ENCODE results near the gene GCFC2. TPM values are rescaled to one million over a fixed set of nuclear protein-coding genes. Genes with fewer than 3 reads are reported as not detected.

The GCFC2 gene
- total and polyA plus RNA-seq, 2 donors from 2014 or later, result 26.7 to 27.3 TPM

DNA sequence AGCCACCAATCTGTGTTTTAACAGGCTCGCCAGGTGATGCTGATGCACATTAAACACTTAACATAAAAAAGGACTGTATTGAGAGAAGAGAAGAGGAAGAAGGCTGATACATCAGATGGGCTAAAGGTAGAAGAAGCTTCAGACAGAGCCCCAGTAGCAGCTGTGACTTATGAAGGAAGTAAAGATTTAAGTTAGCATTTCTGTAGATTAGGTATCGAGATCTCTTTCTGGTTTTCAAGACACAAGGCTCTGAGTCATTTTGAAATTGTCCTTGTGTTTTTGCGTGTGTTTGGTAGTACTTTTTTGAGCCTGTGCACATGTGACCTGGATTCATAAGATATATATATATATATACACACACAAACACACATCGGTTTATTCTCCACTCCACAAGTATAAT lies 40.6 kb upstream of the GCFC2 start:
- TF ChIP-seq, protein P1, sequence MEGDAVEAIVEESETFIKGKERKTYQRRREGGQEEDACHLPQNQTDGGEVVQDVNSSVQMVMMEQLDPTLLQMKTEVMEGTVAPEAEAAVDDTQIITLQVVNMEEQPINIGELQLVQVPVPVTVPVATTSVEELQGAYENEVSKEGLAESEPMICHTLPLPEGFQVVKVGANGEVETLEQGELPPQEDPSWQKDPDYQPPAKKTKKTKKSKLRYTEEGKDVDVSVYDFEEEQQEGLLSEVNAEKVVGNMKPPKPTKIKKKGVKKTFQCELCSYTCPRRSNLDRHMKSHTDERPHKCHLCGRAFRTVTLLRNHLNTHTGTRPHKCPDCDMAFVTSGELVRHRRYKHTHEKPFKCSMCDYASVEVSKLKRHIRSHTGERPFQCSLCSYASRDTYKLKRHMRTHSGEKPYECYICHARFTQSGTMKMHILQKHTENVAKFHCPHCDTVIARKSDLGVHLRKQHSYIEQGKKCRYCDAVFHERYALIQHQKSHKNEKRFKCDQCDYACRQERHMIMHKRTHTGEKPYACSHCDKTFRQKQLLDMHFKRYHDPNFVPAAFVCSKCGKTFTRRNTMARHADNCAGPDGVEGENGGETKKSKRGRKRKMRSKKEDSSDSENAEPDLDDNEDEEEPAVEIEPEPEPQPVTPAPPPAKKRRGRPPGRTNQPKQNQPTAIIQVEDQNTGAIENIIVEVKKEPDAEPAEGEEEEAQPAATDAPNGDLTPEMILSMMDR (IDR thresholded peaks at IDR 0.05; ENCODE audit: borderline replicate concordance, extremely low read depth, insufficient read depth), result no peak
- Histone ChIP-seq H3K9me3 (ENCODE audit: control insufficient read depth in 2 of 3, insufficient read depth in 1 of 3, low read length in 3 of 3) (no peaks in the 10 kb centered on the region), H3K9ac (ENCODE audit: low read length in 3 of 3) (no peak overlapping the region), H3K27ac (ENCODE audit: low read depth in 2 of 2, low read length in 2 of 2) (no peak overlapping the region), H3K4me1 (ENCODE audit: control insufficient read depth in 2 of 3, insufficient read depth in 2 of 3, low read depth in 1 of 3, low read length in 3 of 3) (no peaks in the 10 kb centered on the region), H3K4me3 (ENCODE audit: low read length in 3 of 3) (no peak overlapping the region), H3K36me3 (ENCODE audit: control insufficient read depth in 2 of 3, insufficient read depth in 3 of 3, low read length in 3 of 3) (no peaks in the 10 kb centered on the region), H3K27me3 (ENCODE audit: control insufficient read depth, insufficient read depth, low read length) (no peaks in the 10 kb centered on the region)
- no peak for FAIRE-seq
- DNase-seq, result no peak
- intact Hi-C loops (cut with DNase I), result no loop called here

DNA sequence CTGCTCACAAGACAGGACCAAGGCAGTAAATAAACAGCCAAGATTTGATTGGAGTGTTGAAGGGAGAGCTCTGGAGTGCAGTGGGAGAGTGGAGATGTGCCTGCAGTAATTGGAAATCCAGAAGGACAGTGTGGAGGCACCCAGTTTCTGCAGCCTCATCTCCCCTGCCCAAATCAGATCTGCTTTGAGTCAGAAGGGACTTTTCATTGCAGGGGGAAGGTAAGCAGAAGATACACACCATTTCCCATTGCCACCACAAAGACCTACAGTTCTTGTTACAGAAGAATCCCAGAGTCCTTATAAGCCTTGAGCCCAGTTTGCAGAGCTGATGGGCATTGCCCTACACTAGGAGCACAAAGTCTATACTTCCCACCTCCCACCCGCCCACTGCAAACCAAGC lies 27.2 kb upstream of the GCFC2 start:
- TF ChIP-seq, protein P1 (IDR thresholded peaks at IDR 0.05; ENCODE audit: borderline replicate concordance, extremely low read depth, insufficient read depth), result no peak
- Histone ChIP-seq H3K9me3 (ENCODE audit: control insufficient read depth in 2 of 3, insufficient read depth in 1 of 3, low read length in 3 of 3) (no peaks in the 10 kb centered on the region), H3K9ac (ENCODE audit: low read length in 3 of 3) (no peak overlapping the region), H3K27ac (ENCODE audit: low read depth in 2 of 2, low read length in 2 of 2) (no peak overlapping the region), H3K4me3 (ENCODE audit: low read length in 3 of 3) (no peak overlapping the region), H3K36me3 (ENCODE audit: control insufficient read depth in 2 of 3, insufficient read depth in 3 of 3, low read length in 3 of 3) (no peaks in the 10 kb centered on the region), H3K4me1 (ENCODE audit: control insufficient read depth in 2 of 3, insufficient read depth in 2 of 3, low read depth in 1 of 3, low read length in 3 of 3) (no peaks in the 10 kb centered on the region), H3K27me3 (ENCODE audit: control insufficient read depth, insufficient read depth, low read length) (no peaks in the 10 kb centered on the region)
- intact Hi-C loops (cut with DNase I), result no loop called here
- no peak for DNase-seq
- FAIRE-seq, result no peak

DNA sequence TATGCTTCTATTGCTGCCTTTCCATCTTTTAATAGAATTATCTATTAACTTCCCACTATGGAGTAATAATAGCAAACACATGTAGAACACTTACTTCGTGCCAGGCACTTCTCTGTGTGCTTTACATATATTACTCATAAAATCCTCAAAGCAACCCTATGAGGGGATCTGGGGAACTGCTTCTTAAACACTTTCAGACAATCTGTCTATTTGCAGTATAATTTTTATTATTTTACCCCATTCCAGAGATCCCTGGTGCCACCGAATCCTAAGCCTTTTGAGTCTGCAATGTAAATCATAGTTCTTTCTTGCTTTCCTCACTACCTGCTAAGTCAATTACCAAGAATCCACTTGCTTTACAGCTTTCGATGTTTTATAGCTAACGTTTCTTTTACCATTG lies 25.6 kb upstream of the GCFC2 start:
- DNase-seq, result no peak
- intact Hi-C loops (cut with DNase I), result no loop called here
- TF ChIP-seq, protein P1 (IDR thresholded peaks at IDR 0.05; ENCODE audit: borderline replicate concordance, extremely low read depth, insufficient read depth), result no peak

DNA sequence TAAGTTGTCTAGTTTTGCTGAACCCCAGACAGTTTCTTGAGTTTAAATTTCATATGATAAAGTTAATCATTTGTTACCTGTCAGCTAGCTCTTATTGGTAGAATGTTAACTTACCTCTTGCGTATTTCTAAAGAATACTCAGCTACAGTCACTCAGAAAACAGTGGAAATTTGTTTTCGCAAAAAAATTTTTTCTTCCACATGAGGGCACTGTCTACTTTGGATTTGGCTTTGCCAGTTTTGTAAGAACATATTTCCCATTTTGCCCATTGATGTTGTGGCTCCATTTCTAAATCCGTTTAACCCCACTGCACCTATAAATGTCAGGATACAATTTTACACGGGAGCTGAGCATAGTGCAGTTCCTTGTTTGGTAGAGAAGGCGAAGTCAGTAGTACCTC lies 19.1 kb upstream of the GCFC2 start:
- DNase-seq (peak in 2 of 5 donors; percentile 33 to 46), FAIRE-seq (peak; percentile 94)
- Histone ChIP-seq H3K9ac (ENCODE audit: low read length in 3 of 3) (no peak overlapping the region), H3K27ac (ENCODE audit: low read depth in 2 of 2, low read length in 2 of 2) (no peak overlapping the region), H3K9me3 (ENCODE audit: control insufficient read depth in 2 of 3, insufficient read depth in 1 of 3, low read length in 3 of 3) (no peaks in the 10 kb centered on the region), H3K36me3 (ENCODE audit: control insufficient read depth in 2 of 3, insufficient read depth in 3 of 3, low read length in 3 of 3) (no peaks in the 10 kb centered on the region), H3K4me3 (ENCODE audit: low read length in 3 of 3) (no peak overlapping the region), H3K27me3 (ENCODE audit: control insufficient read depth, insufficient read depth, low read length) (no peaks in the 10 kb centered on the region), H3K4me1 (ENCODE audit: control insufficient read depth in 2 of 3, insufficient read depth in 2 of 3, low read depth in 1 of 3, low read length in 3 of 3) (peaks cover 0 to 4% (median 0%) of the 10 kb centered on the region in 3 donors)
- intact Hi-C loops (cut with DNase I), result no loop called here
- TF ChIP-seq, protein P1 (IDR thresholded peaks at IDR 0.05; ENCODE audit: borderline replicate concordance, extremely low read depth, insufficient read depth), result peak; percentile 14

More for the DNA sequence above, 25.6 kb upstream of the GCFC2 start:
- H3K4me3 ChIP-seq (ENCODE audit: low read length in 3 of 3), result no peak overlapping the region
- no peak for FAIRE-seq
- no peak overlapping the region for H3K9ac ChIP-seq (ENCODE audit: low read length in 3 of 3)
- no peaks in the 10 kb centered on the region for H3K9me3 ChIP-seq (ENCODE audit: control insufficient read depth in 2 of 3, insufficient read depth in 1 of 3, low read length in 3 of 3)
- no peaks in the 10 kb centered on the region for H3K4me1 ChIP-seq (ENCODE audit: control insufficient read depth in 2 of 3, insufficient read depth in 2 of 3, low read depth in 1 of 3, low read length in 3 of 3)
- H3K36me3 ChIP-seq (ENCODE audit: control insufficient read depth in 2 of 3, insufficient read depth in 3 of 3, low read length in 3 of 3), result no peaks in the 10 kb centered on the region
- H3K27ac ChIP-seq (ENCODE audit: low read depth in 2 of 2, low read length in 2 of 2), result no peak overlapping the region
- H3K27me3 ChIP-seq (ENCODE audit: control insufficient read depth, insufficient read depth, low read length), result no peaks in the 10 kb centered on the region

Measured in kidney (tissue), 14 donors.